Effector memory CD4-positive, alpha-beta T cell (primary cell): ENCODE data around the gene RNASE8.

Source experiments
- DNase-seq, 3 donors: peaks; one replicate each; pipeline ENCODE4 v3.0.0-alpha.2; 2020
- H3K27ac ChIP-seq: 2 replicates; pipeline ENCODE4 v1.7.0; 2013; ENCODE audit warnings: mild to moderate bottlenecking, low read length, moderate library complexity; ENCODE audit not compliant: insufficient read depth, poor library complexity, severe bottlenecking
- H3K27me3 ChIP-seq: replicated peaks from 2 replicates; pipeline ENCODE4 v1.7.0; 2013; ENCODE audit warnings: mild to moderate bottlenecking, low read length; ENCODE audit not compliant: insufficient read depth, control insufficient read depth, poor library complexity, severe bottlenecking
- H3K36me3 ChIP-seq: 2 replicates; pipeline ENCODE4 v1.7.0; 2013; ENCODE audit warnings: mild to moderate bottlenecking, low read length, moderate library complexity; ENCODE audit not compliant: control insufficient read depth, insufficient read depth
- H3K4me1 ChIP-seq: 2 replicates; pipeline ENCODE4 v1.7.0; 2013; ENCODE audit warnings: low read length, mild to moderate bottlenecking; ENCODE audit not compliant: control insufficient read depth, insufficient read depth, poor library complexity, severe bottlenecking
- H3K4me3 ChIP-seq: 2 replicates; pipeline ENCODE4 v1.7.0; 2013; ENCODE audit warnings: low read length, low read depth, mild to moderate bottlenecking; ENCODE audit not compliant: insufficient read depth, poor library complexity, severe bottlenecking
- H3K9me3 ChIP-seq: 2 replicates; pipeline ENCODE4 v1.7.0; 2013; ENCODE audit warnings: mild to moderate bottlenecking, low read length, moderate library complexity; ENCODE audit not compliant: control insufficient read depth

Gene RNASE8

GRCh38 chr14:21091821-21092272, 34.2 kb downstream of the RNASE8 start:
- Histone ChIP-seq H3K4me3 (no peak overlapping the region), H3K27ac (peak overlapping the region; percentile 22), H3K9me3 (no peaks in the 10 kb centered on the region), H3K36me3 (no peaks in the 10 kb centered on the region), H3K27me3 (no peaks in the 10 kb centered on the region), H3K4me1 (peaks cover 11% of the 10 kb centered on the region)
- DNase-seq = no peak

- no peaks in the 10 kb centered on the region for H3K27me3 ChIP-seq
- DNase-seq = peak; percentile 75 to 84 (median 83)
- no peaks in the 10 kb centered on the region for H3K9me3 ChIP-seq
- H3K4me3 ChIP-seq = no peak overlapping the region
- no peaks in the 10 kb centered on the region for H3K36me3 ChIP-seq
- H3K4me1 ChIP-seq = peaks cover 11% of the 10 kb centered on the region
- H3K27ac ChIP-seq = no peak overlapping the region
Measured at GRCh38 chr14:21092273-21093011, 34.8 kb downstream of the RNASE8 start.

- H3K4me1 ChIP-seq = peaks cover 10% of the 10 kb centered on the region
- no peaks in the 10 kb centered on the region for H3K9me3 ChIP-seq
Measured at GRCh38 chr14:21093018-21093417, 35.4 kb downstream of the RNASE8 start.

GRCh38 chr14:21093769-21094681, 36.4 kb downstream of the RNASE8 start:
- Histone ChIP-seq H3K9me3 (no peaks in the 10 kb centered on the region), H3K4me1 (peaks cover 12% of the 10 kb centered on the region), H3K27me3 (no peaks in the 10 kb centered on the region), H3K36me3 (no peaks in the 10 kb centered on the region), H3K4me3 (no peak overlapping the region), H3K27ac (no peak overlapping the region)
- DNase-seq = no peak

More at GRCh38 chr14:21093018-21093417, 35.4 kb downstream of the RNASE8 start:
- no peak overlapping the region for H3K4me3 ChIP-seq
- no peaks in the 10 kb centered on the region for H3K36me3 ChIP-seq
- H3K27me3 ChIP-seq = no peaks in the 10 kb centered on the region
- no peak for DNase-seq
- no peak overlapping the region for H3K27ac ChIP-seq

GRCh38 chr14:21095430-21096205, 38.0 kb downstream of the RNASE8 start:
- Histone ChIP-seq H3K27ac (no peak overlapping the region), H3K4me3 (no peak overlapping the region), H3K4me1 (peaks cover 15% of the 10 kb centered on the region), H3K36me3 (no peaks in the 10 kb centered on the region), H3K9me3 (no peaks in the 10 kb centered on the region), H3K27me3 (no peaks in the 10 kb centered on the region)
- DNase-seq = no peak

GRCh38 chr14:21096438-21096837, 38.8 kb downstream of the RNASE8 start:
- DNase-seq = no peak
- Histone ChIP-seq H3K4me1 (peaks cover 15% of the 10 kb centered on the region), H3K27ac (no peak overlapping the region)

GRCh38 chr14:21096978-21097635, 39.5 kb downstream of the RNASE8 start:
- no peaks in the 10 kb centered on the region for H3K27me3 ChIP-seq
- peak overlapping the region; percentile 70 for H3K27ac ChIP-seq
- H3K36me3 ChIP-seq = no peaks in the 10 kb centered on the region
- H3K9me3 ChIP-seq = no peaks in the 10 kb centered on the region
- no peak for DNase-seq
- peaks cover 15% of the 10 kb centered on the region for H3K4me1 ChIP-seq
- peak overlapping the region; percentile 20 for H3K4me3 ChIP-seq

More at GRCh38 chr14:21096438-21096837, 38.8 kb downstream of the RNASE8 start:
- H3K9me3 ChIP-seq = no peaks in the 10 kb centered on the region
- H3K4me3 ChIP-seq = no peak overlapping the region
- no peaks in the 10 kb centered on the region for H3K27me3 ChIP-seq
- no peaks in the 10 kb centered on the region for H3K36me3 ChIP-seq

- H3K36me3 ChIP-seq = no peaks in the 10 kb centered on the region
- peaks cover 15% of the 10 kb centered on the region for H3K4me1 ChIP-seq
- peak overlapping the region; percentile 70 for H3K27ac ChIP-seq
- no peaks in the 10 kb centered on the region for H3K27me3 ChIP-seq
- peak overlapping the region; percentile 20 for H3K4me3 ChIP-seq
- DNase-seq = no peak
- no peaks in the 10 kb centered on the region for H3K9me3 ChIP-seq
Measured at GRCh38 chr14:21097636-21098075, 40.0 kb downstream of the RNASE8 start.
